Vagina (tissue), 2 donors: Measurements from ENCODE around the gene LRRC74B. TPM values are rescaled to one million over a fixed set of nuclear protein-coding genes. Genes with fewer than 3 reads are reported as not detected.

Experiments
- DNase-seq, 2 donors: peaks; one replicate each; pipeline ENCODE4 v3.0.0-alpha.2; 2017; ENCODE audit errors: extremely low spot score in 2 of 2
- H3K27ac ChIP-seq: fragments of 200-600 bp; sonication (generic); one replicate; pipeline ENCODE4 v1.5.1; 2019
- H3K27me3 ChIP-seq: fragments of 200-600 bp; sonication (generic); one replicate; pipeline ENCODE4 v1.5.1; 2019
- H3K36me3 ChIP-seq, 2 donors: fragments of 200-600 bp; sonication (generic); one replicate each; pipeline ENCODE4 v1.5.1; 2017 to 2019
- H3K4me1 ChIP-seq: fragments of 200-600 bp; sonication (generic); one replicate; pipeline ENCODE4 v1.5.1; 2019
- H3K4me3 ChIP-seq, 2 donors: fragments of 200-600 bp; sonication (generic); 1 replicate in 1 of 2; 2 replicates in 1 of 2; pipeline ENCODE4 v1.5.1; 2016 to 2019
- H3K9me3 ChIP-seq: fragments of 200-600 bp; sonication (generic); one replicate; pipeline ENCODE4 v1.5.1; 2019
- POLR2A ChIP-seq, 2 donors: fragments of 450-650 bp; IDR thresholded peaks; one replicate each; pipeline ENCODE4 v1.6.1; 2017; ENCODE audit warnings: antibody characterized with exemption in 2 of 2, mild to moderate bottlenecking in 2 of 2, moderate library complexity in 2 of 2
- POLR2AphosphoS5 ChIP-seq, 2 donors: sonication (generic); formaldehyde crosslinking; IDR thresholded peaks; one replicate each; pipeline ENCODE4 v1.9.0; 2017; ENCODE audit warnings: antibody characterized with exemption in 2 of 2, mild to moderate bottlenecking in 2 of 2, low read depth in 1 of 2; ENCODE audit not compliant: insufficient read depth in 1 of 2
- intact Hi-C: fragments of 100-400 bp; cut with DNase I; formaldehyde crosslinking; loops from one replicate; pipeline ENCODE4 v1.15.1; 2023
- total RNA-seq: library from RNA; depleted of rRNA; stranded (reverse); fragments of >200 nt; gene quantifications from one replicate; pipeline ENCODE4 v1.2.3, GENCODE V29; 2016
- TF ChIP-seq, protein P1 (sequence below), 3 experiments: fragments of 450-650 bp in 2 of 3; fragments of 200-600 bp in 1 of 3; sonication (generic) in 1 of 3; IDR thresholded peaks; one replicate each; pipeline ENCODE4 v1.5.1; 2017 to 2019; ENCODE audit warnings: antibody characterized with exemption in 3 of 3, mild to moderate bottlenecking in 2 of 3, moderate library complexity in 2 of 3

Gene LRRC74B
- total RNA-seq, 1 donor from 2014 or later, result not detected

DNA sequence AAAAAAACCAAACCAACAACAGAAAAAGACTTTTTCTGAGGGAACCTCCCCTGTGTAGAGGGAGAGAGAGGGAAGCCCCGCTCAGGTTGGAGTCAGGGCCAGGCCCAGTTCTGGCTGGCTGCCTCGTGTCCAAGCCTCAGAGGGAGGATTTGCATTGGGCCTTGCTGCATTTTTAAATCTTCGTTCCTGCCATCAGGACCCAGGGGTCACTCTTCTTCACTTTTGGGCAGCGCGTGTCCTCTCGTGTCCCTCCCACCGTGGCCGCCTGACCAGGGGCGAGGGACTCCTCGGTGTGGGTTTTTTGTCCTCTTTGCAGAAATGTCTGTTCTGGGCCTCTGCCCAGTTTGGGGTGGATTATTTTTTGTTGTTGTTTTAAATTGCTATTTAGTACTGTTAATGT lies 57.9 kb downstream of the LRRC74B start:
- Histone ChIP-seq H3K9me3 (no peaks in the 10 kb centered on the region), H3K4me3 (no peak overlapping the region), H3K36me3 (no peaks in the 10 kb centered on the region), H3K4me1 (peaks cover 6% of the 10 kb centered on the region), H3K27me3 (no peaks in the 10 kb centered on the region), H3K27ac (no peak overlapping the region)
- intact Hi-C loops, result no loop called here
- DNase-seq, result no peak
- TF ChIP-seq, protein P1, sequence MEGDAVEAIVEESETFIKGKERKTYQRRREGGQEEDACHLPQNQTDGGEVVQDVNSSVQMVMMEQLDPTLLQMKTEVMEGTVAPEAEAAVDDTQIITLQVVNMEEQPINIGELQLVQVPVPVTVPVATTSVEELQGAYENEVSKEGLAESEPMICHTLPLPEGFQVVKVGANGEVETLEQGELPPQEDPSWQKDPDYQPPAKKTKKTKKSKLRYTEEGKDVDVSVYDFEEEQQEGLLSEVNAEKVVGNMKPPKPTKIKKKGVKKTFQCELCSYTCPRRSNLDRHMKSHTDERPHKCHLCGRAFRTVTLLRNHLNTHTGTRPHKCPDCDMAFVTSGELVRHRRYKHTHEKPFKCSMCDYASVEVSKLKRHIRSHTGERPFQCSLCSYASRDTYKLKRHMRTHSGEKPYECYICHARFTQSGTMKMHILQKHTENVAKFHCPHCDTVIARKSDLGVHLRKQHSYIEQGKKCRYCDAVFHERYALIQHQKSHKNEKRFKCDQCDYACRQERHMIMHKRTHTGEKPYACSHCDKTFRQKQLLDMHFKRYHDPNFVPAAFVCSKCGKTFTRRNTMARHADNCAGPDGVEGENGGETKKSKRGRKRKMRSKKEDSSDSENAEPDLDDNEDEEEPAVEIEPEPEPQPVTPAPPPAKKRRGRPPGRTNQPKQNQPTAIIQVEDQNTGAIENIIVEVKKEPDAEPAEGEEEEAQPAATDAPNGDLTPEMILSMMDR (IDR thresholded peaks at IDR 0.05), result no peak
- no peak for TF ChIP-seq POLR2A (IDR thresholded peaks at IDR 0.05)
- TF ChIP-seq POLR2AphosphoS5 (IDR thresholded peaks at IDR 0.05; ENCODE audit: insufficient read depth in 1 of 2, low read depth in 1 of 2), result no peak

- H3K4me1 ChIP-seq, result peaks cover 6% of the 10 kb centered on the region
- H3K27ac ChIP-seq, result no peak overlapping the region
- no peaks in the 10 kb centered on the region for H3K9me3 ChIP-seq
- H3K27me3 ChIP-seq, result no peaks in the 10 kb centered on the region
- TF ChIP-seq, protein P1 (IDR thresholded peaks at IDR 0.05), result no peak
- TF ChIP-seq POLR2A (IDR thresholded peaks at IDR 0.05) (no peak), POLR2AphosphoS5 (IDR thresholded peaks at IDR 0.05; ENCODE audit: insufficient read depth in 1 of 2, low read depth in 1 of 2) (no peak)
- no peak for DNase-seq
- intact Hi-C loops, result no loop called here
- no peaks in the 10 kb centered on the region for H3K36me3 ChIP-seq
- H3K4me3 ChIP-seq, result no peak overlapping the region
Measured at GRCh38 chr22:21104126-21104691, 58.5 kb downstream of the LRRC74B start.

GRCh38 chr22:21105294-21105693 lies 59.5 kb downstream of the LRRC74B start:
- TF ChIP-seq POLR2A (IDR thresholded peaks at IDR 0.05) (no peak), POLR2AphosphoS5 (IDR thresholded peaks at IDR 0.05; ENCODE audit: insufficient read depth in 1 of 2, low read depth in 1 of 2) (no peak)
- TF ChIP-seq, protein P1 (IDR thresholded peaks at IDR 0.05), result no peak
- Histone ChIP-seq H3K27ac (no peak overlapping the region), H3K9me3 (no peaks in the 10 kb centered on the region), H3K27me3 (no peaks in the 10 kb centered on the region), H3K4me3 (no peak overlapping the region), H3K4me1 (peaks cover 6% of the 10 kb centered on the region), H3K36me3 (no peaks in the 10 kb centered on the region)
- intact Hi-C loops, result no loop called here
- no peak for DNase-seq

DNA sequence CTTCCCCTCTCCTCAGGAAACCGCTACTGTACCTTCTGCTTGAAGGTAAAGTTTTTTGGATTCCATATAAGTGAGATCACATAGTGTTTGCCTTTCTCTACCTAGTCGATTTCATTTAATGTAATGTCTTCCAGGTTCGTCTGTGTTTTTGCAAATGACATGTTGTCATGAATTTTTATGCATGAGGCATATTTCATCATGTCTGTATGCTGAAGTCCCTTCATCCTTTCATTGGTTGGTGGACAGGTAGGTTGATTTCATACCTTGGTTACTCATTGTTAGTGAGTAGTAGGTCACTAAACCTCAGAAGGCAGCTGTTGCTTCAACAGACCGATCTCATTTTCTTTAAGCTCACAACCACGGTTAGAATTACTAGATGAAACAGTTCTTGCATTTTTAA lies 60.3 kb downstream of the LRRC74B start:
- TF ChIP-seq, protein P1 (IDR thresholded peaks at IDR 0.05), result no peak
- TF ChIP-seq POLR2A (IDR thresholded peaks at IDR 0.05) (no peak), POLR2AphosphoS5 (IDR thresholded peaks at IDR 0.05; ENCODE audit: insufficient read depth in 1 of 2, low read depth in 1 of 2) (no peak)
- Histone ChIP-seq H3K4me3 (no peak overlapping the region), H3K9me3 (no peaks in the 10 kb centered on the region), H3K36me3 (no peaks in the 10 kb centered on the region), H3K27me3 (no peaks in the 10 kb centered on the region), H3K4me1 (peaks cover 6% of the 10 kb centered on the region), H3K27ac (no peak overlapping the region)
- no peak for DNase-seq
- intact Hi-C loops, result no loop called here

GRCh38 chr22:21108379-21109115 lies 62.8 kb downstream of the LRRC74B start:
- intact Hi-C loops, result no loop called here
- Histone ChIP-seq H3K36me3 (no peaks in the 10 kb centered on the region), H3K4me3 (no peak overlapping the region), H3K27me3 (no peaks in the 10 kb centered on the region), H3K27ac (no peak overlapping the region), H3K4me1 (no peaks in the 10 kb centered on the region), H3K9me3 (no peaks in the 10 kb centered on the region)
- no peak for TF ChIP-seq POLR2AphosphoS5 (IDR thresholded peaks at IDR 0.05; ENCODE audit: insufficient read depth in 1 of 2, low read depth in 1 of 2)
- no peak for TF ChIP-seq POLR2A (IDR thresholded peaks at IDR 0.05)
- TF ChIP-seq, protein P1 (IDR thresholded peaks at IDR 0.05), result no peak
- DNase-seq, result no peak
